ENCODE measurements around the gene BBS1.

Gene BBS1

DNA sequence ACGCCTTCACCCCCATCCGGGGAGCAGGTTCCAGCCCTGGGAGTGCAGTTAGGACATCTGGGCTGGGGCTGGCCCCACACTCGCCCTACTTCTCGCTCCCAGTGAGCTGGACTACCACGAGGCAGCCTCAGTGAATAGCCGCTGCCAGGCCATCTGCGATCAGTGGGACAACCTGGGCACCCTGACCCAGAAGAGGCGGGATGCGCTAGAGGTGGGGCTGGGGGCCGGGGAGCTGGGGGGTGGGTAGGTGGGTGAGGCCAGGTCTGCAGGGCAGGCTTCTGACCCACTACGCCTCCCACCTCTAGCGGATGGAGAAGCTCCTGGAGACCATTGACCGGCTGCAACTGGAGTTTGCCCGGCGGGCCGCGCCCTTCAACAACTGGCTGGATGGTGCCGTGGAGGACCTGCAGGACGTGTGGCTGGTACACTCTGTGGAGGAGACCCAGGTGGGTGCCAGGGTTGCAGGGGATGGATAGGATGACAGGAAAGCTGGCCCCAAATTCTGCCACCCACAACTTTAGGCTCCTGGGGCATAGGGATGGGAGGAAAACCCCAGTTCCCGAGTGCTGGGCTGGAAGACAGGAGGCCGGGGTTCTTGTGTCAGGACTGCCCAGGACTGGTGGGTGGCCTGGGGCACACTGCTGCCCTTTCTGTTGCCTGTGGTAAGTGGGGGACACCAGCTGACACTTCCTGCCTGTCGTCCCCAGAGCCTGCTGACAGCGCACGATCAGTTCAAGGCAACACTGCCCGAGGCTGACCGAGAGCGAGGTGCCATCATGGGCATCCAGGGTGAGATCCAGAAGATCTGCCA is 49.6 kb downstream of the BBS1 start:
- no peak overlapping the region for H2AFZ ChIP-seq (ENCODE audit: insufficient read depth, low read length, poor library complexity)
- H3K4me3 ChIP-seq (ENCODE audit: low read depth, low read length) = no peak overlapping the region
- no peak overlapping the region for H3K9ac ChIP-seq (ENCODE audit: low read length)
- WGBS (ENCODE audit: extremely low coverage, insufficient coverage, insufficient read length) = no CpG with 5 or more reads among the region's 27 CpGs
- H3K36me3 ChIP-seq (ENCODE audit: control insufficient read depth in 1 of 2, insufficient read depth in 2 of 2, low read length in 2 of 2) = no peaks in the 10 kb centered on the region
- peaks cover 4% of the 10 kb centered on the region for H3K9me3 ChIP-seq (ENCODE audit: insufficient read depth, low read depth, low read length)
- H3K4me1 ChIP-seq (ENCODE audit: control insufficient read depth in 1 of 2, insufficient read depth in 2 of 2, low read length in 2 of 2) = no peaks in the 10 kb centered on the region
- no peak overlapping the region for H2BK5ac ChIP-seq (ENCODE audit: low read depth, low read length, poor library complexity)
- no peak overlapping the region for H4K8ac ChIP-seq (ENCODE audit: low read depth, low read length)
- no peaks in the 10 kb centered on the region for H3K27me3 ChIP-seq (ENCODE audit: insufficient read depth, low read length)
- DNase-seq = no peak
- H3K4me2 ChIP-seq (ENCODE audit: low read length) = no peak overlapping the region
- H4K12ac ChIP-seq (ENCODE audit: low read depth, low read length) = no peak overlapping the region
- no peak overlapping the region for H3K27ac ChIP-seq (ENCODE audit: low read depth, low read length)
- no peaks in the 10 kb centered on the region for H3K79me2 ChIP-seq (ENCODE audit: control insufficient read depth, insufficient read depth, low read length, poor library complexity)
- no peak overlapping the region for H2BK120ac ChIP-seq (ENCODE audit: insufficient read depth, low read length, poor library complexity)
- no peak overlapping the region for H2BK12ac ChIP-seq (ENCODE audit: low read length)
- H3K4ac ChIP-seq (ENCODE audit: low read depth, low read length) = no peak overlapping the region
- no peak overlapping the region for H2AK5ac ChIP-seq (ENCODE audit: low read length)
- no peak overlapping the region for H4K91ac ChIP-seq (ENCODE audit: low read depth, low read length)
- H3K23ac ChIP-seq (ENCODE audit: low read length) = no peak overlapping the region
- no peaks in the 10 kb centered on the region for H3K79me1 ChIP-seq (ENCODE audit: low read length)
- no peak overlapping the region for H3K18ac ChIP-seq (ENCODE audit: low read length)
- H3K14ac ChIP-seq (ENCODE audit: low read length) = no peak overlapping the region

GRCh38 chr11:66561178-66561974 is 50.9 kb downstream of the BBS1 start:
- Histone ChIP-seq H2BK120ac (ENCODE audit: insufficient read depth, low read length, poor library complexity) (no peak overlapping the region), H3K4me1 (ENCODE audit: control insufficient read depth in 1 of 2, insufficient read depth in 2 of 2, low read length in 2 of 2) (no peaks in the 10 kb centered on the region), H4K12ac (ENCODE audit: low read depth, low read length) (no peak overlapping the region), H3K36me3 (ENCODE audit: control insufficient read depth in 1 of 2, insufficient read depth in 2 of 2, low read length in 2 of 2) (no peaks in the 10 kb centered on the region), H2BK12ac (ENCODE audit: low read length) (no peak overlapping the region), H3K9me3 (ENCODE audit: insufficient read depth, low read depth, low read length) (peaks cover 4% of the 10 kb centered on the region), H3K79me1 (ENCODE audit: low read length) (no peaks in the 10 kb centered on the region), H4K8ac (ENCODE audit: low read depth, low read length) (no peak overlapping the region), H3K4me2 (ENCODE audit: low read length) (no peak overlapping the region), H3K79me2 (ENCODE audit: control insufficient read depth, insufficient read depth, low read length, poor library complexity) (no peaks in the 10 kb centered on the region), H3K9ac (ENCODE audit: low read length) (no peak overlapping the region), H3K4me3 (ENCODE audit: low read depth, low read length) (no peak overlapping the region), H2AK5ac (ENCODE audit: low read length) (no peak overlapping the region), H2BK5ac (ENCODE audit: low read depth, low read length, poor library complexity) (no peak overlapping the region), H3K4ac (ENCODE audit: low read depth, low read length) (no peak overlapping the region), H3K27me3 (ENCODE audit: insufficient read depth, low read length) (no peaks in the 10 kb centered on the region), H3K14ac (ENCODE audit: low read length) (no peak overlapping the region), H3K23ac (ENCODE audit: low read length) (no peak overlapping the region), H3K27ac (ENCODE audit: low read depth, low read length) (no peak overlapping the region), H2AFZ (ENCODE audit: insufficient read depth, low read length, poor library complexity) (no peak overlapping the region), H3K18ac (ENCODE audit: low read length) (no peak overlapping the region), H4K91ac (ENCODE audit: low read depth, low read length) (no peak overlapping the region)
- DNase-seq = no peak
- WGBS (ENCODE audit: extremely low coverage, insufficient coverage, insufficient read length) = no CpG with 5 or more reads among the region's 14 CpGs

DNA sequence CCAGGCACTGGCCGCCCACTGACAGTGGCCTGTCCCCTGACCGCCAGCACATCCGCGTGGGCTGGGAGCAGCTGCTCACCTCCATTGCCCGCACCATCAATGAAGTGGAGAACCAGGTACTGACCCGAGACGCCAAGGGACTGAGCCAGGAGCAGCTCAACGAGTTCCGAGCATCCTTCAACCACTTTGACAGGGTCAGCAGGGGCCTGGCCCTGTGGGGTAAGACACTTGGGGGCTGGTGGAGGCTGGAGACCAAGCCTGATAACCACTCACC is 51.5 kb downstream of the BBS1 start:
- DNase-seq = no peak
- Histone ChIP-seq H2BK5ac (ENCODE audit: low read depth, low read length, poor library complexity) (no peak overlapping the region), H2BK12ac (ENCODE audit: low read length) (no peak overlapping the region), H3K4me2 (ENCODE audit: low read length) (no peak overlapping the region), H3K14ac (ENCODE audit: low read length) (no peak overlapping the region), H3K9ac (ENCODE audit: low read length) (no peak overlapping the region), H3K4me1 (ENCODE audit: control insufficient read depth in 1 of 2, insufficient read depth in 2 of 2, low read length in 2 of 2) (no peaks in the 10 kb centered on the region), H3K36me3 (ENCODE audit: control insufficient read depth in 1 of 2, insufficient read depth in 2 of 2, low read length in 2 of 2) (no peaks in the 10 kb centered on the region), H3K4ac (ENCODE audit: low read depth, low read length) (no peak overlapping the region), H2AFZ (ENCODE audit: insufficient read depth, low read length, poor library complexity) (no peak overlapping the region), H3K4me3 (ENCODE audit: low read depth, low read length) (no peak overlapping the region), H3K27ac (ENCODE audit: low read depth, low read length) (no peak overlapping the region), H3K23ac (ENCODE audit: low read length) (no peak overlapping the region), H3K27me3 (ENCODE audit: insufficient read depth, low read length) (no peaks in the 10 kb centered on the region), H3K79me2 (ENCODE audit: control insufficient read depth, insufficient read depth, low read length, poor library complexity) (no peaks in the 10 kb centered on the region), H4K8ac (ENCODE audit: low read depth, low read length) (no peak overlapping the region), H3K18ac (ENCODE audit: low read length) (no peak overlapping the region), H4K12ac (ENCODE audit: low read depth, low read length) (no peak overlapping the region), H3K79me1 (ENCODE audit: low read length) (no peaks in the 10 kb centered on the region), H2BK120ac (ENCODE audit: insufficient read depth, low read length, poor library complexity) (no peak overlapping the region), H3K9me3 (ENCODE audit: insufficient read depth, low read depth, low read length) (peaks cover 4% of the 10 kb centered on the region), H4K91ac (ENCODE audit: low read depth, low read length) (no peak overlapping the region), H2AK5ac (ENCODE audit: low read length) (no peak overlapping the region)
- WGBS (ENCODE audit: extremely low coverage, insufficient coverage, insufficient read length) = no CpG with 5 or more reads among the region's 9 CpGs

- H2BK5ac ChIP-seq (ENCODE audit: low read depth, low read length, poor library complexity) = no peak overlapping the region
- no peak overlapping the region for H4K91ac ChIP-seq (ENCODE audit: low read depth, low read length)
- no peak overlapping the region for H3K23ac ChIP-seq (ENCODE audit: low read length)
- H3K36me3 ChIP-seq (ENCODE audit: control insufficient read depth in 1 of 2, insufficient read depth in 2 of 2, low read length in 2 of 2) = no peaks in the 10 kb centered on the region
- H3K27ac ChIP-seq (ENCODE audit: low read depth, low read length) = no peak overlapping the region
- no peak overlapping the region for H4K12ac ChIP-seq (ENCODE audit: low read depth, low read length)
- no peaks in the 10 kb centered on the region for H3K4me1 ChIP-seq (ENCODE audit: control insufficient read depth in 1 of 2, insufficient read depth in 2 of 2, low read length in 2 of 2)
- no peaks in the 10 kb centered on the region for H3K27me3 ChIP-seq (ENCODE audit: insufficient read depth, low read length)
- no peak overlapping the region for H3K4me2 ChIP-seq (ENCODE audit: low read length)
- no peak overlapping the region for H3K4ac ChIP-seq (ENCODE audit: low read depth, low read length)
- H3K4me3 ChIP-seq (ENCODE audit: low read depth, low read length) = no peak overlapping the region
- no peak overlapping the region for H4K8ac ChIP-seq (ENCODE audit: low read depth, low read length)
- no CpG with 5 or more reads among the region's 2 CpGs for WGBS (ENCODE audit: extremely low coverage, insufficient coverage, insufficient read length)
- H3K9ac ChIP-seq (ENCODE audit: low read length) = no peak overlapping the region
- no peak overlapping the region for H2AFZ ChIP-seq (ENCODE audit: insufficient read depth, low read length, poor library complexity)
- H2BK120ac ChIP-seq (ENCODE audit: insufficient read depth, low read length, poor library complexity) = no peak overlapping the region
- no peak overlapping the region for H2BK12ac ChIP-seq (ENCODE audit: low read length)
- H3K79me1 ChIP-seq (ENCODE audit: low read length) = no peaks in the 10 kb centered on the region
- H3K14ac ChIP-seq (ENCODE audit: low read length) = no peak overlapping the region
- no peaks in the 10 kb centered on the region for H3K79me2 ChIP-seq (ENCODE audit: control insufficient read depth, insufficient read depth, low read length, poor library complexity)
- no peak for DNase-seq
- no peak overlapping the region for H3K18ac ChIP-seq (ENCODE audit: low read length)
- peaks cover 4% of the 10 kb centered on the region for H3K9me3 ChIP-seq (ENCODE audit: insufficient read depth, low read depth, low read length)
- no peak overlapping the region for H2AK5ac ChIP-seq (ENCODE audit: low read length)
These were observed 51.8 kb downstream of the BBS1 start for GRCh38 chr11:66562275-66562674.
